Raji (cell line): ENCODE results near the gene GIGYF2.

Experiments
- POLR2A ChIP-seq: IDR thresholded peaks from 2 replicates; pipeline ENCODE4 v1.6.1; 2011; ENCODE audit warnings: low read depth, low read length, control low read depth; ENCODE audit not compliant: insufficient read depth

GIGYF2 gene

GRCh38 chr2:232714969-232715368 lies 17.8 kb downstream of the GIGYF2 start:
- no peak for TF ChIP-seq POLR2A

DNA sequence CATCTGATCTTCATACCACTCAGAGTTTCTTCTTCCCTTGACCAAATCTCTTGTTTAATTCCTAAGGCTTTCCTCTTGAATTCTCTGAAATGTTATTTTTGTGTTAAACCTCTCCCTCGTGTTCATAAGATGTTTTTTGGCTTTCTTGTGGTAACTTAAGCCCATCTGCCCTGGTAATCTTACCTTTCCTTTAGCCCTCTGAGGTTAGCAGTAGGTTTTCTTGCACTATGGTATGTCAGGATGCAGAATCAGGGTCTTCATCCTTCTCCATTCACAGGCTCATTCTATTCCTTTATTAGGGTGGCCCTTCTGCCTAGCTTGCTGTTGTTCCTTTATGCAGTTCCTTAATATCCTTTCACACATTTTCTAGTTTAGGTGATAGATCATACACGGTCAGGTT lies 24.1 kb downstream of the GIGYF2 start:
- TF ChIP-seq POLR2A: no peak

DNA sequence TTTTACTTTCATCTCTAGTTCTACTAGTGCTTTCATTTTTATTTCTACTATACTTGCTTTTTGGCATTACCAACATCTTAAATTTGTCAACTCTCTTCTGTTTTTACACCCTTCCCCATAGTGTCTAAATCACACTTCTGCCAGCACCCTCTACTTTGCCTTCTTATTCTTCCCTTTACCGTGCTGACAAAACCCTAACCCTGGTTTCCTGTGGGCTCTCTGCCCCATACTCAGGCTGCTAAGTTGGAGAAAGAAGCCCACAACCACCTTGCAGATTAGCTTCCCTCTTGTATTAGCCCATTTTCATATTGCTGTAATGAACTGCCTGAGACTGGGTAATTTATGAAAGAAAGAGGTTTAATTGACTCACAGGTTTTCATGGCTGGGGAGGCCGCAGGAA lies 24.8 kb downstream of the GIGYF2 start:
- TF ChIP-seq POLR2A: no peak

DNA sequence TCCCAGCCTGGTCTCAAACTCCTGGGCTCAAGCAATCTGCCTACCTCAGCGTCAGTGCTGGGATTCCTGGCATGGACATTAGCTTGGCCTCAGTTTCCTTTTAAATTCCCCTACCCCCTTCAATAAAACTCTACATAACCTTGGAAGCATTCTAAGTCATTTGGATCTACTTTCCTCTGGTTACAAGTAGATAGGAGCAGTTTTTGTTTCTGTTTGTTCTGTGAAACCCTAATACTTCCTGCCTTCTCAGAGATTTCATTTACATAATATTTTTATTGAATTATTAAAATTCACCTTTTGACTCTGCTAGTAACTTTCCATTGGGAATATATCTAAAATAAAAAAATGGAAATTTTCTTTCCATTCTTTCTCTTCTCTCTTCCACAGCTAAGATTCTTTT lies 25.9 kb downstream of the GIGYF2 start:
- no peak for TF ChIP-seq POLR2A

DNA sequence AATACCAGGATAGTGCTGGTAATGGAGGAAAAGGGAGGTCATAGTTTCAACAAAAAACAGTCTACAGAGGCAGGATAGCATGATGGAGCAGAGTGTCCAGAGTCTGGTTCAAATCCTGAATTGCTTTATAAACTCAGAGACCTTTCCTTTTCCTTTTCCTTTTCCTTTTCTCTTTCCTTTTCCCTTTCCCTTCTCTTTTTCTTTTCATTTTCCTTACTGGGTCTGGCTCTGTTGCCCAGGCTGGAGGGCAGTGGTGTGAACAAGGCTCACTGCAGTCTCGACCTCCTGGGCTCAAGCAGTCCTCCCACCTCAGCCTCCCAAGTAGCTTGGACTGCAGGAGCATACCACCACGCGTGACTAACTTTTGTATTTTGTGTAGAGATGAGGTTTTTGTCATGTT lies 31.7 kb downstream of the GIGYF2 start:
- no peak for TF ChIP-seq POLR2A

DNA sequence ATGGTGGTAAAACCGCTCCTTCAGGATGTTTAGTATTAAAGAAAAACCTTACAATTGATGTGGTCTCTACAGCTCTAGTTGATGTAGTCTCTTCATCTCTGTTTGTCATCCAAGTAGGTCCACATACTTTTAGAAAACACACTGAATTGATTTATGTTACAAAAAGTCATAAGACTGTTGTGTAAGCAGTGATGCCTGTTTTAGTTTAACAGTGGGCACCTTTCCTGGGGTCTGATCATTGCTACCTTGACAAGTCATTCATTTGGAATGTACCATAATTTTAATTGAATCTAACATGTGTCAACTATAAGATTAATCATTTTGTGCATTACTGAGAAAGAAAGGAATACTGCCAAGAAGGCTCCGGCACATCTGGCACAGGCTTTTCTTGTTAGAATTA lies 34.3 kb downstream of the GIGYF2 start:
- no peak for TF ChIP-seq POLR2A

DNA sequence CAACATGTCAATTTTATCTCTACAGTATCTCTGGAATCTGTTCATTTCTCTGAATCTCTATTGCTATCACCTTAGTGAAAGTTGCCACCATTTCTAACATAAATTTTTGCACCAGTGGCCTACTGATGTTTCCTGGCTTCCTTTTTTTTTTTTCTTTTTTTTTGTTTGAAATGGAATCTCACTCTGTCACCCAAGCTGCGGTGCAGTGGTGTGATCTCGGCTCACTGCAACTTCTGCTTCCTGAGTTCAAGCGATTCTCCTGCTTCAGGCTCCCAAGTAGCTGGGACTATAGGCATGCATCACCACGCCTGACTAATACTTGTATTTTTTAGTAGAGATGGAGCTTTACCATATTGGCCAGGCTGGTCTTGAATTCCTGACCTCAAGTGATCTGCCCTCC lies 44.2 kb downstream of the GIGYF2 start:
- TF ChIP-seq POLR2A: no peak

DNA sequence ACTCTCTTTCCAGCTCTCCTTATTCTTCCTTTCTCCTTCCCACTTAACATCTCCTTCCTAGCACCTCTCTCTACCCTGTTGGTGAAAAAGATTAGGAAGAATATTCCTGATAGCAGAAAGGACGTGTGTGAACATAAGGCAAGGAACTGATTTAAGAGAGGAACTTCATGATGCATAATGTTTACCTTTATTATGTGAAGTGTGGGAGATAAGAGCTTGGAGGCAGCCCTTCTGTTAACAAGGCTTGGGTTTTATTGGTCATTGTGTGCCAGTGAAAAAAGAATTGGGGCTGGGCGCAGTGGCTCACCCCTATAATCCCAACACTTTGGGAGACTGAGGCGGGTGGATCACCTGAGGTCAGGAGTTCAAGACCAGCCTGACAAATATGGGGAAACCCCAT lies 44.8 kb downstream of the GIGYF2 start:
- no peak for TF ChIP-seq POLR2A

DNA sequence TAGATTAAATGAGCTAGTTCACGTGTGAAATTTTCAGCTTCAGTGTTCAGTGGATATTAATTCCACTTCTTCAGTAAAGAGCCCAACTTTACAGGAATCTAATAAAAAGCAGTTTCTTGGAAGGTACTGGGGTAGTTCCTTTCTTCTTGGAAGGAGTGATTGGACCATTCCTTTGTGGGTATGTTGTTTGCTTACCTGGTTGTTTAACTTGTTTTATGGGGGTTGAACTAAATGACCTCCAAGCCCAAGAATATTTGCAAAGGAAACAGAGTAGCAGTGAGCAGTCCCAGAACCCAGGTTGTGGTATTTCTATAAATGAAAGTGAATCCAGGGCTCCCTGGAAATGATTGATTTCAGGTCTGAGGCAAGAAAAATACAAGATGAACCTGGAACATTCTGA lies 47.8 kb downstream of the GIGYF2 start:
- no peak for TF ChIP-seq POLR2A

DNA sequence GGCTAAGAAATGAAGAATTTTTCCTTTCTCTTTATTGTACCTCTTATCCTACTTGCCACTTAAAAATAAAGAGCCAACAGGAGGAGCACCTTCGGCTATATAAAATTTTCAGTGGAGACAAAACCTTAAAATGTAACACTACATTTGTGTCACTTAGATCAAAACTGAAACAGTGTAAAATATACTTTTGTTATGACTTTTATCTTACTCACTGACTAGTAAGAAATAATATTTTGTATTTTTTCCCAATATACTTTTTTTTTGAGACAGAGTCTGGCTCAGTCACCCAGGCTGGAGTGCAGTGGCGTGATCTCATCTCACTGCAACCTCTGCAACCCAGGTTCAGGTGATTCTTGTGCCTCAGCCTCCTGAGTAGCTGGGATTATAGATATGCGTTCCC lies 50.9 kb downstream of the GIGYF2 start:
- no peak for TF ChIP-seq POLR2A

DNA sequence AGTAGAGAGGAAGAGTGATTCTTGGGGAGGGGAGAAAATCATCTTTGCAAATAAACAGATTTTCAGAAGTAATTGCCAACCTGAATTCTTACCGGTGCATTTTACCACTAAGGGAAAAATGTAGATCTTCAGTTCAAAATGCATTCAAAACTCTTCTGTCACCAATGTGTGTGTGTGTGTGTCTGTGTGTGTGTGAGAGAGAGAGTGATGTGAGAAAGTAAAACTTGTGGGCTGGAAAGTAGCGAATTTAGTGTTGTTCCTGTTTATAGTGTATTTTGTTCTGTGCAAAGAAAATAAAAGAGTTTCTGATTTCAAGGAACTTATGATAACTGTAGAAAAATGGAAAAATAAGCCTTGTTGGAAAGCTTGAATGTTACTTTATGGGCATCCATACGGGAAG lies 52.2 kb downstream of the GIGYF2 start:
- TF ChIP-seq POLR2A: no peak

- TF ChIP-seq POLR2A: no peak
Observed at GRCh38 chr2:232750135-232750671, 53.1 kb downstream of the GIGYF2 start.

- TF ChIP-seq POLR2A: no peak
Observed at GRCh38 chr2:232757905-232758304, 60.8 kb downstream of the GIGYF2 start.

- no peak for TF ChIP-seq POLR2A
Observed at GRCh38 chr2:232761301-232761907, 64.3 kb downstream of the GIGYF2 start.

- TF ChIP-seq POLR2A: no peak
Observed at GRCh38 chr2:232767866-232768265, 70.7 kb downstream of the GIGYF2 start.

DNA sequence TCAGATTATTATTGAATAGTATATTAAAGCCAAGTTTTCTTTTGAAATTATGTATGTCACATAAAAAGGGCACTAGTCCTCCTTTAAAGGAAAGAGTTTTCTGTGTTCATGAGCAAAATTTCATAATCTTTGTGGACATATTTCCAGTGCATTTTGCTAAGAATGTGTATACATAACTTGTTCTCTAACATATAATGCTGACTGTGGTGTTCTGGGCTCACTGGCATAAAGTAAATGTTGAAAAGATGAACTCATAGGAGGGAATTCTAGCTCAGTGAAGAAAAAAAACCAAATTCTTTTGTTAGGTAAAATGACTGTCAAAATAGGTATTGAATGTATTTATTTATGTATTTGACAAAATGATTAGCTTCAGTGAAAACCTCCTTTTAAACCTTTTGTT lies 73.1 kb downstream of the GIGYF2 start:
- no peak for TF ChIP-seq POLR2A

DNA sequence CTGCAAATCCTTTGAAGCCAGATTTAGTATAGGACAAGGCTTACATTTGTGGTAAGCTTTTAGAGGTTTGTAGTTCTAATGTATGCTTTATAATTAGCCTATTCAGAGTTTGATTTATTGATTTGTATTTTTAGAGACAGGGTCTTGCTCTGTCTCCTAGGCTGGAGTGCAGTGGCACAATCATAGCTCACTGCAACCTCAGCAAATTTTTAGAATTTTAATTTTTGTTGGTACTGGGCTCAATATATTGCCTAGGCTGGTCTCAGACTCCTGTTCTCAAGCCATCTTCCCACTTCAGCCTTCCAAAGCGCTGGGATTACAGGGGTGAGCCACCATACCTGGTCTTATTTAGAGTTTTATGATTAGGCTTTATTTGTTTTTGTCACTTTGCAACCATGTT lies 74.7 kb downstream of the GIGYF2 start:
- no peak for TF ChIP-seq POLR2A
